ENCODE results near the gene GNA12.

The GNA12 gene

GRCh38 chr7:2814946-2815874 lies 28.9 kb downstream of the GNA12 start:
- DNase-seq: no peak

- no peak for DNase-seq
These were observed 29.7 kb downstream of the GNA12 start for GRCh38 chr7:2814186-2814945.

- DNase-seq: no peak
These were observed 30.5 kb downstream of the GNA12 start for GRCh38 chr7:2813350-2814185.

- no peak for DNase-seq
These were observed 31.3 kb downstream of the GNA12 start for GRCh38 chr7:2812831-2813230.

- DNase-seq: no peak
These were observed 32.0 kb downstream of the GNA12 start for GRCh38 chr7:2812114-2812487.

GRCh38 chr7:2811476-2812113 lies 32.5 kb downstream of the GNA12 start:
- DNase-seq: no peak

- no peak for DNase-seq
These were observed 33.3 kb downstream of the GNA12 start for GRCh38 chr7:2810682-2811415.

- no peak for DNase-seq
These were observed 34.0 kb downstream of the GNA12 start for GRCh38 chr7:2809903-2810625.

- no peak for DNase-seq
These were observed 35.0 kb downstream of the GNA12 start for GRCh38 chr7:2808891-2809665.

GRCh38 chr7:2807845-2808772 lies 36.0 kb downstream of the GNA12 start:
- no peak for DNase-seq

- no peak for DNase-seq
These were observed 36.7 kb downstream of the GNA12 start for GRCh38 chr7:2807460-2807844.

- DNase-seq: no peak
These were observed 37.5 kb downstream of the GNA12 start for GRCh38 chr7:2806571-2806970.

- no peak for DNase-seq
These were observed 38.7 kb downstream of the GNA12 start for GRCh38 chr7:2805213-2805944.

- no peak for DNase-seq
These were observed 39.8 kb downstream of the GNA12 start for GRCh38 chr7:2804227-2804763.

GRCh38 chr7:2803755-2804154 lies 40.4 kb downstream of the GNA12 start:
- no peak for DNase-seq

GRCh38 chr7:2803342-2803692 lies 40.8 kb downstream of the GNA12 start:
- DNase-seq: no peak

- no peak for DNase-seq
These were observed 41.4 kb downstream of the GNA12 start for GRCh38 chr7:2802504-2803341.
